GM23338 (cell line): ENCODE results near the gene PASD1. TPM values are rescaled to one million over a fixed set of nuclear protein-coding genes. Genes with fewer than 3 reads are reported as not detected.

Experiments used
- ATAC-seq: fragments of 200-7000 bp; cut with Tn5 transposase; 3 replicates; pipeline ENCODE4 v1.9.1; 2020
- DNase-seq: peaks from one replicate; pipeline ENCODE4 v3.0.0-alpha.2; 2015; ENCODE audit warnings: low spot score
- H2AFZ ChIP-seq: fragments of 200-600 bp; sonication (generic); 2 replicates; pipeline ENCODE4 v1.8.0; 2016; ENCODE audit warnings: antibody characterized with exemption, mild to moderate bottlenecking, moderate library complexity
- H3F3A ChIP-seq: fragments of 200-600 bp; sonication (generic); replicated peaks from 2 replicates; pipeline ENCODE4 v1.8.0; 2017; ENCODE audit warnings: antibody characterized with exemption, mixed run types, low read depth
- H3K27ac ChIP-seq: fragments of 200-600 bp; sonication (generic); 2 replicates; pipeline ENCODE4 v1.6.1; 2016; ENCODE audit warnings: low read depth
- H3K27me3 ChIP-seq: fragments of 200-600 bp; sonication (generic); 2 replicates; pipeline ENCODE4 v1.8.0; 2016; ENCODE audit warnings: mild to moderate bottlenecking, mixed run types, moderate library complexity; ENCODE audit not compliant: insufficient read depth
- H3K36me3 ChIP-seq: fragments of 200-600 bp; sonication (generic); 2 replicates; pipeline ENCODE4 v1.8.0; 2016; ENCODE audit warnings: mild to moderate bottlenecking; ENCODE audit not compliant: insufficient read depth
- H3K4me1 ChIP-seq: fragments of 200-600 bp; sonication (generic); 2 replicates; pipeline ENCODE4 v1.8.0; 2016; ENCODE audit warnings: mild to moderate bottlenecking, moderate library complexity; ENCODE audit not compliant: insufficient read depth
- H3K4me2 ChIP-seq: fragments of 200-600 bp; sonication (generic); 2 replicates; pipeline ENCODE4 v1.7.1; 2017; ENCODE audit warnings: mixed run types
- H3K4me3 ChIP-seq: fragments of 200-600 bp; sonication (generic); 2 replicates; pipeline ENCODE4 v1.6.1; 2016; ENCODE audit warnings: mixed run types
- H3K79me2 ChIP-seq: fragments of 200-600 bp; sonication (generic); replicated peaks from 2 replicates; pipeline ENCODE4 v1.8.0; 2017; ENCODE audit warnings: mild to moderate bottlenecking; ENCODE audit not compliant: insufficient read depth
- H3K9me2 ChIP-seq: fragments of 200-600 bp; sonication (generic); 2 replicates; pipeline ENCODE4 v1.8.0; 2017; ENCODE audit not compliant: insufficient read depth
- H4K20me1 ChIP-seq: fragments of 200-600 bp; sonication (generic); replicated peaks from 2 replicates; pipeline ENCODE4 v1.8.0; 2017; ENCODE audit warnings: mild to moderate bottlenecking; ENCODE audit not compliant: insufficient read depth
- H3K27ac Mint-ChIP-seq: 2 replicates; pipeline ENCODE4 v1.8.0; 2020; ENCODE audit warnings: inconsistent platforms, mild to moderate bottlenecking, moderate library complexity, mixed read lengths
- H3K27me3 Mint-ChIP-seq: 3 replicates; pipeline ENCODE4 v1.8.0; 2022; ENCODE audit warnings: low read depth, mild to moderate bottlenecking, moderate library complexity, mixed read lengths, inconsistent platforms; ENCODE audit not compliant: insufficient read depth, poor library complexity
- H3K36me3 Mint-ChIP-seq: 3 replicates; pipeline ENCODE4 v1.8.0; 2021; ENCODE audit warnings: low read depth, mild to moderate bottlenecking, inconsistent platforms, moderate library complexity, mixed read lengths
- H3K4me1 Mint-ChIP-seq: 3 replicates; pipeline ENCODE4 v1.8.0; 2020; ENCODE audit warnings: mild to moderate bottlenecking, inconsistent platforms, mixed read lengths
- H3K4me3 Mint-ChIP-seq: 3 replicates; pipeline ENCODE4 v1.8.0; 2021; ENCODE audit warnings: moderate library complexity, mild to moderate bottlenecking, inconsistent platforms, mixed read lengths
- H3K9me3 Mint-ChIP-seq: 3 replicates; pipeline ENCODE4 v1.8.0; 2020; ENCODE audit warnings: moderate library complexity, mild to moderate bottlenecking, inconsistent platforms, mixed read lengths
- CREB1 ChIP-seq: fragments of 250-450 bp; sonication (Bioruptor Pico); IDR thresholded peaks from 2 replicates; pipeline ENCODE4 v1.5.0; 2020; ENCODE audit warnings: low read depth, mild to moderate bottlenecking, moderate library complexity
- ETS1 ChIP-seq: IDR thresholded peaks from 2 replicates; pipeline ENCODE4 v1.6.1; 2016; ENCODE audit warnings: antibody characterized with exemption
- EZH2 ChIP-seq: fragments of 200-600 bp; sonication (generic); IDR thresholded peaks from one replicate; pipeline ENCODE4 v1.8.0; 2017; ENCODE audit warnings: antibody characterized with exemption, mild to moderate bottlenecking, low read depth; ENCODE audit not compliant: unreplicated experiment
- EZH2phosphoT487 ChIP-seq: fragments of 200-600 bp; sonication (generic); IDR thresholded peaks from one replicate; pipeline ENCODE4 v1.8.1; 2018; ENCODE audit warnings: antibody characterized with exemption; ENCODE audit not compliant: unreplicated experiment
- JUNB ChIP-seq: IDR thresholded peaks from one replicate; pipeline ENCODE4 v1.6.1; 2016; ENCODE audit warnings: antibody characterized with exemption; ENCODE audit not compliant: unreplicated experiment
- NANOG ChIP-seq: IDR thresholded peaks from 2 replicates; pipeline ENCODE4 v1.6.1; 2016; ENCODE audit warnings: antibody characterized with exemption, borderline replicate concordance
- POLR2AphosphoS5 ChIP-seq: IDR thresholded peaks from 2 replicates; pipeline ENCODE4 v1.6.1; 2016; ENCODE audit warnings: antibody characterized with exemption, low read depth
- STAT1 ChIP-seq: IDR thresholded peaks from one replicate; pipeline ENCODE4 v1.6.1; 2016; ENCODE audit warnings: antibody characterized with exemption; ENCODE audit not compliant: unreplicated experiment
- ZNF331 ChIP-seq: fragments of 250-450 bp; sonication (Bioruptor Pico); IDR thresholded peaks from 2 replicates; pipeline ENCODE4 v1.5.0; 2020; ENCODE audit warnings: low read depth, mild to moderate bottlenecking, moderate library complexity
- polyA plus RNA-seq: library from polyadenylated mRNA; unstranded; fragments of >200 nt; fragmentation: Nextera tagmentation; extraction: Ambion mirVana; gene quantifications from 2 replicates; pipeline ENCODE4 v1.2.1, GENCODE V29; 2016
- total RNA-seq: library from RNA; depleted of rRNA; stranded (reverse); fragments of >200 nt; shearing (Covaris generic); gene quantifications from 2 replicates; pipeline ENCODE4 v1.2.3, GENCODE V29; 2014
- TF ChIP-seq, protein P1 (sequence below): IDR thresholded peaks from one replicate; pipeline ENCODE4 v1.6.1; 2018; ENCODE audit warnings: antibody characterized with exemption; ENCODE audit not compliant: unreplicated experiment
- TF ChIP-seq, protein P2 (sequence below): fragments of 250-450 bp; sonication (Bioruptor Pico); IDR thresholded peaks from 2 replicates; pipeline ENCODE4 v1.5.0; 2020; ENCODE audit warnings: mild to moderate bottlenecking, moderate library complexity

PASD1 gene
- total and polyA plus RNA-seq, 2 experiments from 2014 or later = 0.24 TPM; not detected in 1

DNA sequence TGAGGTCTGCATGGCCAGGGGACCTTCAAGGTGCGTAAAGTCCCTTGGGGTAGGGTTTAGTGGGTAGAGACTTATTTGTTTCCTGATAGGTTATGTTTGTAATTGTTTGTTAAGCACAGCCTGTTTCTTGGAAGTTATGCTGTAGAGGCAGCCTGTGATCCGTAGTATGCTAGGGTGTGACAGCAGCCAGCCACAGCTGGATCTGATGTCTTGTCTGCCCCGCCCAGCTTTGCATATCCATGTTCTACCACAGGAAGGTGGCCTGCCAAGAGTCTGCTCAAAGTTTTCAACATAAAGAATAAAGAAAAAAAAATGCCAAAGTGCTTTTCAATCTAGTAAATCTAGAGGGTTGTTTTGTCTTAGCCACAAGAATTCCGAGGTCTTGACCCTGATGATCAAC lies 112.7 kb downstream of the PASD1 start (continued):
- TF ChIP-seq, protein P1, sequence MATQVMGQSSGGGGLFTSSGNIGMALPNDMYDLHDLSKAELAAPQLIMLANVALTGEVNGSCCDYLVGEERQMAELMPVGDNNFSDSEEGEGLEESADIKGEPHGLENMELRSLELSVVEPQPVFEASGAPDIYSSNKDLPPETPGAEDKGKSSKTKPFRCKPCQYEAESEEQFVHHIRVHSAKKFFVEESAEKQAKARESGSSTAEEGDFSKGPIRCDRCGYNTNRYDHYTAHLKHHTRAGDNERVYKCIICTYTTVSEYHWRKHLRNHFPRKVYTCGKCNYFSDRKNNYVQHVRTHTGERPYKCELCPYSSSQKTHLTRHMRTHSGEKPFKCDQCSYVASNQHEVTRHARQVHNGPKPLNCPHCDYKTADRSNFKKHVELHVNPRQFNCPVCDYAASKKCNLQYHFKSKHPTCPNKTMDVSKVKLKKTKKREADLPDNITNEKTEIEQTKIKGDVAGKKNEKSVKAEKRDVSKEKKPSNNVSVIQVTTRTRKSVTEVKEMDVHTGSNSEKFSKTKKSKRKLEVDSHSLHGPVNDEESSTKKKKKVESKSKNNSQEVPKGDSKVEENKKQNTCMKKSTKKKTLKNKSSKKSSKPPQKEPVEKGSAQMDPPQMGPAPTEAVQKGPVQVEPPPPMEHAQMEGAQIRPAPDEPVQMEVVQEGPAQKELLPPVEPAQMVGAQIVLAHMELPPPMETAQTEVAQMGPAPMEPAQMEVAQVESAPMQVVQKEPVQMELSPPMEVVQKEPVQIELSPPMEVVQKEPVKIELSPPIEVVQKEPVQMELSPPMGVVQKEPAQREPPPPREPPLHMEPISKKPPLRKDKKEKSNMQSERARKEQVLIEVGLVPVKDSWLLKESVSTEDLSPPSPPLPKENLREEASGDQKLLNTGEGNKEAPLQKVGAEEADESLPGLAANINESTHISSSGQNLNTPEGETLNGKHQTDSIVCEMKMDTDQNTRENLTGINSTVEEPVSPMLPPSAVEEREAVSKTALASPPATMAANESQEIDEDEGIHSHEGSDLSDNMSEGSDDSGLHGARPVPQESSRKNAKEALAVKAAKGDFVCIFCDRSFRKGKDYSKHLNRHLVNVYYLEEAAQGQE = no peak
- no peak for TF ChIP-seq EZH2
- TF ChIP-seq NANOG = no peak
- no peak for TF ChIP-seq JUNB

DNA sequence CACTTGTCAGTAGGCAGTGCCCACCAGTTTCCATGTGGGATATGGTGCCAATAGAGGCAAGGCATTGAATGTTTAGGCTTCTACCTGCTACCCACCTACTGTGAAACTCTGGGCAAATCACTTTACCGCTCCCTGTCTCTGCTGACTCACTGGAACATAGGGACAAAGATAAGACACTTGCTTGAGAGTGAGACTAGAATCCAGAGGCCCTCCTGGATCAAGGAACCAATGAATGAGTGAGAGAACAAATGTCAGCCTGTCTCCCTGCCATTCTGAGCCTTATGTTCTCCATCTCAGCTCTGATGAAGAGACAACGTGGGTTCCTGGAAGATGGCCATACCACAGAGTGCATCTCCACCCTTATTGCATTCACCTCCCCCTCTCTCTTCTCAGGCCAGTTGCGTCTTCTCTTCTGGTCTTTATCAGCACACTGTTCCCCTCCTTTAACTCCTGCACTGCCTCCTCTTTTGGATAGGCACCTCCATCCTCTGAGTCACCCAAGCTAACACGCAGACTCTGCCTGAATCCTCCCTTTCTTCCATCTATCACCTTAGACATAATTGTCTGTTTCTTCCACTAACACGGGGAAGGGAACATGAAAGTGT lies 116.4 kb downstream of the PASD1 start:
- DNase-seq = no peak
- Histone ChIP-seq H4K20me1 (no peaks in the 10 kb centered on the region), H3K79me2 (no peaks in the 10 kb centered on the region), H3K27ac (no peak overlapping the region), H3K36me3 (no peaks in the 10 kb centered on the region), H3K4me2 (no peak overlapping the region), H3K4me3 (no peak overlapping the region), H3K4me1 (no peaks in the 10 kb centered on the region), H3K9me2 (no peaks in the 10 kb centered on the region), H2AFZ (no peak overlapping the region), H3F3A (no peaks in the 10 kb centered on the region), H3K27me3 (no peaks in the 10 kb centered on the region)
- H3K4me3 Mint-ChIP-seq = no peak overlapping the region
- no peak overlapping the region for H3K27ac Mint-ChIP-seq
- H3K9me3 Mint-ChIP-seq = no peaks in the 10 kb centered on the region
- no peaks in the 10 kb centered on the region for H3K27me3 Mint-ChIP-seq
- peaks cover 4% of the 10 kb centered on the region; the same call in 2 of the 3 replicates for H3K4me1 Mint-ChIP-seq
- ATAC-seq = no peak
- H3K36me3 Mint-ChIP-seq = no peaks in the 10 kb centered on the region
- no peak for TF ChIP-seq EZH2phosphoT487
- TF ChIP-seq JUNB = no peak
- TF ChIP-seq CREB1 (CRISPR knock-in tag) = no peak
- TF ChIP-seq, protein P2, sequence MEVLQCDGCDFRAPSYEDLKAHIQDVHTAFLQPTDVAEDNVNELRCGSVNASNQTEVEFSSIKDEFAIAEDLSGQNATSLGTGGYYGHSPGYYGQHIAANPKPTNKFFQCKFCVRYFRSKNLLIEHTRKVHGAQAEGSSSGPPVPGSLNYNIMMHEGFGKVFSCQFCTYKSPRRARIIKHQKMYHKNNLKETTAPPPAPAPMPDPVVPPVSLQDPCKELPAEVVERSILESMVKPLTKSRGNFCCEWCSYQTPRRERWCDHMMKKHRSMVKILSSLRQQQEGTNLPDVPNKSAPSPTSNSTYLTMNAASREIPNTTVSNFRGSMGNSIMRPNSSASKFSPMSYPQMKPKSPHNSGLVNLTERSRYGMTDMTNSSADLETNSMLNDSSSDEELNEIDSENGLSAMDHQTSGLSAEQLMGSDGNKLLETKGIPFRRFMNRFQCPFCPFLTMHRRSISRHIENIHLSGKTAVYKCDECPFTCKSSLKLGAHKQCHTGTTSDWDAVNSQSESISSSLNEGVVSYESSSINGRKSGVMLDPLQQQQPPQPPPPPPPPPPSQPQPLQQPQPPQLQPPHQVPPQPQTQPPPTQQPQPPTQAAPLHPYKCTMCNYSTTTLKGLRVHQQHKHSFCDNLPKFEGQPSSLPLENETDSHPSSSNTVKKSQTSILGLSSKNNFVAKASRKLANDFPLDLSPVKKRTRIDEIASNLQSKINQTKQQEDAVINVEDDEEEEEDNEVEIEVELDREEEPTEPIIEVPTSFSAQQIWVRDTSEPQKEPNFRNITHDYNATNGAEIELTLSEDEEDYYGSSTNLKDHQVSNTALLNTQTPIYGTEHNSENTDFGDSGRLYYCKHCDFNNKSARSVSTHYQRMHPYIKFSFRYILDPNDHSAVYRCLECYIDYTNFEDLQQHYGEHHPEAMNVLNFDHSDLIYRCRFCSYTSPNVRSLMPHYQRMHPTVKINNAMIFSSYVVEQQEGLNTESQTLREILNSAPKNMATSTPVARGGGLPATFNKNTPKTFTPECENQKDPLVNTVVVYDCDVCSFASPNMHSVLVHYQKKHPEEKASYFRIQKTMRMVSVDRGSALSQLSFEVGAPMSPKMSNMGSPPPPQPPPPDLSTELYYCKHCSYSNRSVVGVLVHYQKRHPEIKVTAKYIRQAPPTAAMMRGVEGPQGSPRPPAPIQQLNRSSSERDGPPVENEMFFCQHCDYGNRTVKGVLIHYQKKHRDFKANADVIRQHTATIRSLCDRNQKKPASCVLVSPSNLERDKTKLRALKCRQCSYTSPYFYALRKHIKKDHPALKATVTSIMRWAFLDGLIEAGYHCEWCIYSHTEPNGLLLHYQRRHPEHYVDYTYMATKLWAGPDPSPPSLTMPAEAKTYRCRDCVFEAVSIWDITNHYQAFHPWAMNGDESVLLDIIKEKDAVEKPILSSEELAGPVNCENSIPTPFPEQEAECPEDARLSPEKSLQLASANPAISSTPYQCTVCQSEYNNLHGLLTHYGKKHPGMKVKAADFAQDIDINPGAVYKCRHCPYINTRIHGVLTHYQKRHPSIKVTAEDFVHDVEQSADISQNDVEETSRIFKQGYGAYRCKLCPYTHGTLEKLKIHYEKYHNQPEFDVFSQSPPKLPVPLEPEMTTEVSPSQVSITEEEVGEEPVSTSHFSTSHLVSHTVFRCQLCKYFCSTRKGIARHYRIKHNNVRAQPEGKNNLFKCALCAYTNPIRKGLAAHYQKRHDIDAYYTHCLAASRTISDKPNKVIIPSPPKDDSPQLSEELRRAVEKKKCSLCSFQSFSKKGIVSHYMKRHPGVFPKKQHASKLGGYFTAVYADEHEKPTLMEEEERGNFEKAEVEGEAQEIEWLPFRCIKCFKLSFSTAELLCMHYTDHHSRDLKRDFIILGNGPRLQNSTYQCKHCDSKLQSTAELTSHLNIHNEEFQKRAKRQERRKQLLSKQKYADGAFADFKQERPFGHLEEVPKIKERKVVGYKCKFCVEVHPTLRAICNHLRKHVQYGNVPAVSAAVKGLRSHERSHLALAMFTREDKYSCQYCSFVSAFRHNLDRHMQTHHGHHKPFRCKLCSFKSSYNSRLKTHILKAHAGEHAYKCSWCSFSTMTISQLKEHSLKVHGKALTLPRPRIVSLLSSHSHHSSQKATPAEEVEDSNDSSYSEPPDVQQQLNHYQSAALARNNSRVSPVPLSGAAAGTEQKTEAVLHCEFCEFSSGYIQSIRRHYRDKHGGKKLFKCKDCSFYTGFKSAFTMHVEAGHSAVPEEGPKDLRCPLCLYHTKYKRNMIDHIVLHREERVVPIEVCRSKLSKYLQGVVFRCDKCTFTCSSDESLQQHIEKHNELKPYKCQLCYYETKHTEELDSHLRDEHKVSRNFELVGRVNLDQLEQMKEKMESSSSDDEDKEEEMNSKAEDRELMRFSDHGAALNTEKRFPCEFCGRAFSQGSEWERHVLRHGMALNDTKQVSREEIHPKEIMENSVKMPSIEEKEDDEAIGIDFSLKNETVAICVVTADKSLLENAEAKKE (CRISPR knock-in tag) = no peak
- no peak for TF ChIP-seq STAT1
- TF ChIP-seq POLR2AphosphoS5 = no peak
- no peak for TF ChIP-seq ETS1
- no peak for TF ChIP-seq ZNF331 (CRISPR knock-in tag)
- TF ChIP-seq, protein P1 = no peak
